Activated T-helper 17 cell treated with anti-CD3 and anti-CD28 coated beads, Interleukin-2, amount 50 U/mL, for 72 hours (primary cell): ENCODE results near the gene EPO. TPM values are rescaled to one million over a fixed set of nuclear protein-coding genes. Genes with fewer than 3 reads are reported as not detected.

Source experiments
- ATAC-seq: fragments of 150-1000 bp; cut with Tn5 transposase; replicated peaks from 2 replicates; pipeline ENCODE4 v1.10.0; 2021; ENCODE audit warnings: mild to moderate bottlenecking, moderate library complexity
- H3K27ac Mint-ChIP-seq: one replicate; pipeline ENCODE4 v1.8.0; 2022; ENCODE audit warnings: mixed read lengths
- H3K27me3 Mint-ChIP-seq: one replicate; pipeline ENCODE4 v1.8.0; 2022; ENCODE audit warnings: mixed read lengths
- H3K36me3 Mint-ChIP-seq: one replicate; pipeline ENCODE4 v1.8.0; 2022; ENCODE audit warnings: low read depth, mild to moderate bottlenecking, mixed read lengths
- H3K4me1 Mint-ChIP-seq: one replicate; pipeline ENCODE4 v1.8.0; 2022; ENCODE audit warnings: mixed read lengths
- H3K4me3 Mint-ChIP-seq: one replicate; pipeline ENCODE4 v1.8.0; 2022; ENCODE audit warnings: mild to moderate bottlenecking, mixed read lengths
- H3K9me3 Mint-ChIP-seq: one replicate; pipeline ENCODE4 v1.8.0; 2022; ENCODE audit warnings: mixed read lengths
- total RNA-seq, 2 donors: library from RNA; stranded (reverse); gene quantifications; one replicate each; pipeline ENCODE4 v1.2.3, GENCODE V29; 2022

Gene EPO
- total RNA-seq, 2 donors from 2014 or later: not detected

GRCh38 chr7:100679927-100680575, 40.2 kb upstream of the EPO start:
- H3K36me3 Mint-ChIP-seq: peaks cover 68% of the 10 kb centered on the region
- H3K27me3 Mint-ChIP-seq: no peaks in the 10 kb centered on the region
- peaks cover 24% of the 10 kb centered on the region for H3K4me1 Mint-ChIP-seq
- peak overlapping the region; percentile 85 for H3K27ac Mint-ChIP-seq
- no peaks in the 10 kb centered on the region for H3K9me3 Mint-ChIP-seq
- no peak overlapping the region for H3K4me3 Mint-ChIP-seq
- no peak for ATAC-seq

DNA sequence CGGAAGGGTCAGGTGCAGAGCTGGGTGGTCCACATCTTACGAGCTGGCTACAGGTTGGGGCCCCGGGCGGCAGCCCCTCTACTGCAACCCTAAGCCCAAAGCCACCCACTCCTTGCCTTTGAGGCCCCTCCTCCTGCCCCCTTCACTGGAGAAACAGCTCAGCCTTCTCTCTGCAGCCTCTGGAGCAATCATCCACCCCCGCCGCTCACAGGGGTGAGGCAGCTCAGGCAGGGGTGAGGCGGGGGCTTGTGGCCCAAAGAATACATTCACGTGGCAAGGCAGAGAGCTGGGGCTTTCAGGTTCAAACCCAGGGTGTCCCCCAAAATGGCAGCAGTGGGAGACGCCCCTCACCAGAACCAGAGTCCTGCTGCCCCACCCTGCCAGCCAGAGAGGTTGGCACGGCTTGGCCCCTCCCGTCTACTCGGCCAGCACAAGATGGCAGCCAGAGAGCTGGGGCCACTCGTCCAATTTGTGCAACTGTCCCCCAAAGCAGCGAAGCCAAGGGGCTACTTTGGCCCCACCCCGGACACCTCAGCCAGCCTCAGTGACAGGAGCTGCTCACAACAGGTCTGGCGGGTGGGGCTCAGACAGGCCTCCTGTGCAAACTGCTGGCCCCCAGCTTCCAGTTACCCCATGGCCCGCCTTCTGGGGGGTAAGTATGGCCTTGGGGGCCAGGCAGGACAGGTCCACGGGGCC, 39.5 kb upstream of the EPO start:
- Mint-ChIP-seq H3K36me3 (peaks cover 75% of the 10 kb centered on the region), H3K27ac (peak overlapping the region; percentile 85), H3K27me3 (no peaks in the 10 kb centered on the region), H3K4me1 (peaks cover 24% of the 10 kb centered on the region), H3K9me3 (no peaks in the 10 kb centered on the region), H3K4me3 (no peak overlapping the region)
- ATAC-seq: no peak

DNA sequence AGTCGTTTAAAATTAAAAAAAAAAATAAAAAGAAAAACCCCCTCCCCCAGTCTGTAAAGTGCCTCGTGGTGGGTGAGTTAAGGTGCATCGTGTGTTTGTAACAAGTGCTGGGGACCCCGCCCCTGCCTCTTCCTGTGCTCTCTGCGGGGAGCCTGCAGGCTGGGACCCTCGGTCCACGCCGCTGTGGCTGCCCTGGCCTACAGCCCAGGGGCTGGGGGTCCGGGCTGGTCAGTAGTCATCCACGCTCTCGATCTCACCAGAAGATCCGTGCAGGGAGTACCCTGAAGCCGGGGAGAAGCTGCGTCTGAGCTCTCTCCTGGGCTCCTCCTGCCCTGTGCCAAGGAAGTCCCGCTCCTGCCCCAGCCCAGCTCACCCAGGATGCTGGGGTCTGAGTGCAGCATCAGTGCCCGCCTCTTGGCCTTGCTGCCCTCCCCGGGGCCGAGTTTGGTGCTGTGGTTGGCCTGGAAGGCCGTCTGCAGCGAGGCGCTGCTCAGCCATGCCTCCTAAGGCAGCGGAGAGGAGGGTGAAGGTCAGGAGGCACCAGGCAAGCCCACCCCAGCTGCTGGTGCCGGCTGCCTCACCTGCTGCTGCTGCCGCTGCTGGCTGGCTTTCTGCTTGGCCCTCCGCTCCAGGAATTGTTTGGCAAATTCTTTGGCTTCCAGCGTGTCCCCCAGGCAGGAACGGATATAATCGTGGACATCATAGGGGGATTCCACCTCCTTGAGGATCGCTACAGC, 38.6 kb upstream of the EPO start:
- Mint-ChIP-seq H3K4me1 (peaks cover 20% of the 10 kb centered on the region), H3K27me3 (no peaks in the 10 kb centered on the region), H3K4me3 (no peak overlapping the region), H3K36me3 (peaks cover 79% of the 10 kb centered on the region), H3K27ac (no peak overlapping the region), H3K9me3 (no peaks in the 10 kb centered on the region)
- ATAC-seq: no peak

GRCh38 chr7:100682228-100682741, 38.0 kb upstream of the EPO start:
- Mint-ChIP-seq H3K27me3 (no peaks in the 10 kb centered on the region), H3K4me3 (no peak overlapping the region)

GRCh38 chr7:100682991-100683658, 37.1 kb upstream of the EPO start:
- ATAC-seq: no peak
- no peak overlapping the region for H3K27ac Mint-ChIP-seq

More at GRCh38 chr7:100682228-100682741, 38.0 kb upstream of the EPO start:
- ATAC-seq: peak; percentile 25
- H3K36me3 Mint-ChIP-seq: peaks cover 79% of the 10 kb centered on the region
- peaks cover 17% of the 10 kb centered on the region for H3K4me1 Mint-ChIP-seq
- H3K27ac Mint-ChIP-seq: no peak overlapping the region
- H3K9me3 Mint-ChIP-seq: no peaks in the 10 kb centered on the region

DNA sequence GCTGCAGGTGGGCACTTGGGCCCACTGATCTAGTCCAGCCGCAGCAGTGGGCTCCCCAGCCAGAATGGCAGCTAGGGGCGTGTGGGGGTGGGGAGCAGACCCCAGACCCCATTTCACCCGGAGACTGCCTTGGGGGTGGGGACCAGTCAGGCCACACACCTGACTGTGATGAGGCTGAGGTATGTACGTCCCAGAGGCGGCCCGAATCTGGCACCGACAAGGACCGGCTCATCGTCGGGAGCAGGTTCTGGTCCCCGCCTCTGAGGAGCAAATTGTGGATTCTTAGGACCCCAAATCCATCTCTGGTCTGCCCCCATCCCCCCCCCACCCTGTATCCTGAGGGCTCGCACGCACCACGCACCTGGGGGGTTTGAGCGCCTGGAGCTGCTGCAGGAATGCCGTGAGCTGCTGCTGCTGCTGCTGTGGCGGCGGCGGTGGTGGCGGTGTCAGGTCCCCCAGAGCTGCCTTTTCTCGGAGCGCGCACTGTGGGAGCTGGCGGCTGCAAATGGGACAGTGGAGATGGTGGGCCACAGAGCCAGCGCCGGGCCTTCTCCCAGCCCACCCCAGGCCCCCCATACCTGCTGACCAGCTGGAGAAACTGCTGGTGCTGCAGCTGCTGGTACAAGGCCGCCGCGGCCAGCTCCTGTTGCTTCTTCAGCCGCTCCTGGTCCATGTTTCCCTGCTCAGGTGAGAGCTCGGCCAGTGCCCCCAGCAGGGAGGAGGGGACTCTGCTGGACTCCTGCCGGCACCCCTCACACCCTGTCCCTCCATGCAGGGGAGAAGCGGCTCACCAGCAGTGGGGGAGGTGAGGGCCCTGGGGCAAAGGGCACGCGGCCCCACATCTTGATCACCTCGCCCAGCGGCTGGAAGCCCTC, 36.4 kb upstream of the EPO start:
- Mint-ChIP-seq H3K4me3 (no peak overlapping the region), H3K27me3 (no peaks in the 10 kb centered on the region), H3K36me3 (peaks cover 78% of the 10 kb centered on the region), H3K4me1 (peaks cover 9% of the 10 kb centered on the region), H3K9me3 (no peaks in the 10 kb centered on the region), H3K27ac (no peak overlapping the region)
- no peak for ATAC-seq

More at GRCh38 chr7:100682991-100683658, 37.1 kb upstream of the EPO start:
- Mint-ChIP-seq H3K4me1 (peaks cover 13% of the 10 kb centered on the region), H3K27me3 (no peaks in the 10 kb centered on the region), H3K36me3 (peaks cover 79% of the 10 kb centered on the region), H3K9me3 (no peaks in the 10 kb centered on the region), H3K4me3 (no peak overlapping the region)

DNA sequence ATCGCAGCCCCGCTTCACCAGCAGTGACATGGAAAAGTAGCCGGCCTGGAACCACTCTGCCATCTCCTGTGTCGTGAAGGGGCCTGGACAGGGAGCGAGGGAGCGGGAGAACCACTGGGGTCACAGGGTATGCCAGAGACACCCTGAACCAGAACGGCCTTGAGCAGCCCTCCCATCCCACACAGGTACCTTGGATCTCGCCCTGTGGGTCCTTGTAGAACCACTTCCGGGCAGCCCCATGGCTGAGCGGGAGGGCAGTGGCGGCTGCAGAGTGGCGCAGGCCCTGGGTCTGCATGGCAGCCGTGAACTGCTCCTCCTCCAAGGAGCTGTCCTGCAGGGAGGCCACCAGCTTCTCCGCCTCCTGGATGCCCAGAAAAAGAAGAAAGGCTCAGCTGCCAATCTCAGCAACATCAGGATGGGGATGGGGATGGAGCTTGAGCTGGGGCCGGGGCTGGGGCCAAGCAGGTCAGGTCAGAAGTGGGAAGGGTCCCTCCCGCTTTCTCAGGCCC, 35.7 kb upstream of the EPO start:
- H3K4me1 Mint-ChIP-seq: peaks cover 5% of the 10 kb centered on the region
- H3K9me3 Mint-ChIP-seq: no peaks in the 10 kb centered on the region
- ATAC-seq: no peak
- H3K27me3 Mint-ChIP-seq: no peaks in the 10 kb centered on the region
- H3K36me3 Mint-ChIP-seq: peaks cover 78% of the 10 kb centered on the region
- H3K27ac Mint-ChIP-seq: no peak overlapping the region
- H3K4me3 Mint-ChIP-seq: no peak overlapping the region

GRCh38 chr7:100685049-100685605, 35.1 kb upstream of the EPO start:
- no peak overlapping the region for H3K27ac Mint-ChIP-seq

DNA sequence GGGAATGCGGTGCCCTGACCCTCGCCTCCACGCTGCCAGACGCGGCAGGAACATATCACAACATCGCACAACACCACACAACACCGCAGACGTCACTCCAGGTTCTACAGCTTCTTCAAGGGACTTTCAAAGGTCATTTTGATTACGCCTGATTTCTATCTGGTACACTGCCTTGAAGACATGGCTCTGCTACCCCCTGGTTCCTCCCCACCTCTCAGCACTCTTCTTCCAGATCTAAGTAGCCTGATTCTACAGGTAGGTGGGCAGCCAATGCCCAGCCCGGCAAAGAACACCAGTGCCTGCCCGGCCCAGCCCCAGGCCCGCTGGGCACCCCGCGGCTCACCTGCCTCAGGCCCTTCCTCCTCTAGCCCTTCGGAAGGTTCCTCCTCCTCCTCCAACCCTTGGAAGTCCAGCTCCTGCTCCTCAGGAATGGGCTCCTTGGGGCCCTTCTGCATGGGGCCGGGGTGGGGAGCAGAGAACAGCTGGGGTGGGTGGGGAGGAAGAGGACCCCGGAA, 34.6 kb upstream of the EPO start:
- Mint-ChIP-seq H3K9me3 (no peaks in the 10 kb centered on the region), H3K4me3 (no peak overlapping the region), H3K4me1 (no peaks in the 10 kb centered on the region), H3K27me3 (no peaks in the 10 kb centered on the region), H3K36me3 (peaks cover 74% of the 10 kb centered on the region), H3K27ac (no peak overlapping the region)
- ATAC-seq: no peak

More at GRCh38 chr7:100685049-100685605, 35.1 kb upstream of the EPO start:
- Mint-ChIP-seq H3K4me3 (no peak overlapping the region), H3K36me3 (peaks cover 78% of the 10 kb centered on the region), H3K9me3 (no peaks in the 10 kb centered on the region), H3K27me3 (no peaks in the 10 kb centered on the region), H3K4me1 (peaks cover 2% of the 10 kb centered on the region)
- ATAC-seq: no peak

DNA sequence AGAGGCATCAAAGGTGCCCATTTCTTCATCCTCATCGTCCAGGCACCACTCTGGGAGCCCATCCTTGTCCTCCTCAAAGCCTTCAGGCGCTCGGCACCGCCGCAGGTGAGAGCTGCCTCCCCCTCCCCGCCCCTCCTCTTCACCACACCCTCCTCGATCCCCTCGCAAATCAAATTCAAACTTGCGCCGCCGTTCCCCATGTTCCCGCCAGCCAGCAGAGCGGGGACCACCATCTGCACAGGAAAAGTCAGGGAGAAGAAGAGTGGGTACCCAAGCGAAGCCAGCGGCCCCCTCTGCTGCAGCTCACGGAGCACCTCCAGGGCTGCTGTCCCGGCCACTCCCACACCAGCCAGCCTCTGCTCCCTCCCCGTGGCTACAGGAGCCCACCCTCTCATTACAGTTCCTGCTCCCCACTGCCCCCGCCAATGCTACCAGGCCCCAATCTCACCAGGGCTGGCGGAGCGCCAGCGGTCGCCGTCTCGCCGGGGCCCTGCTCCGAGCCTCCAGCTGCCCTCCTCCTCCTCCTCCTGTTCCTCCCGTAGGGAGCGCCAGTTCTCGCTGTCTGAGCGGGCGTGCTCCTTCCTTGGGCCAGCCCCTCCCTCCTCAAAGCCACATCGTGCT, 34.0 kb upstream of the EPO start:
- no peaks in the 10 kb centered on the region for H3K27me3 Mint-ChIP-seq
- no peak overlapping the region for H3K4me3 Mint-ChIP-seq
- H3K27ac Mint-ChIP-seq: no peak overlapping the region
- H3K4me1 Mint-ChIP-seq: no peaks in the 10 kb centered on the region
- ATAC-seq: no peak
- peaks cover 72% of the 10 kb centered on the region for H3K36me3 Mint-ChIP-seq
- no peaks in the 10 kb centered on the region for H3K9me3 Mint-ChIP-seq

- ATAC-seq: no peak
- Mint-ChIP-seq H3K9me3 (no peaks in the 10 kb centered on the region), H3K36me3 (peaks cover 71% of the 10 kb centered on the region), H3K4me1 (peaks cover 4% of the 10 kb centered on the region), H3K4me3 (no peak overlapping the region), H3K27me3 (no peaks in the 10 kb centered on the region), H3K27ac (no peak overlapping the region)
These were observed 33.5 kb upstream of the EPO start for GRCh38 chr7:100686822-100687211.

- no peak for ATAC-seq
- Mint-ChIP-seq H3K27me3 (no peaks in the 10 kb centered on the region), H3K27ac (no peak overlapping the region), H3K9me3 (no peaks in the 10 kb centered on the region), H3K4me1 (peaks cover 8% of the 10 kb centered on the region), H3K4me3 (no peak overlapping the region), H3K36me3 (peaks cover 74% of the 10 kb centered on the region)
These were observed 33.0 kb upstream of the EPO start for GRCh38 chr7:100687261-100687660.
